GM18951 (cell line): ENCODE results near the gene CDC45.

Source experiments
- POLR2A ChIP-seq: IDR thresholded peaks from 4 replicates; pipeline ENCODE4 v1.6.1; 2011; ENCODE audit warnings: mild to moderate bottlenecking; ENCODE audit not compliant: insufficient read length, insufficient read depth; ENCODE audit errors: extremely low read depth
- in situ Hi-C: fragments of 300-500 bp; cut with MboI; formaldehyde crosslinking; loops from one replicate; pipeline ENCODE4 v1.12.0; 2022; ENCODE audit warnings: low sequenced_read_pairs, mixed read lengths, inconsistent platforms; ENCODE audit not compliant: unreplicated experiment

The CDC45 gene

GRCh38 chr22:19455033-19455432 is 24.7 kb upstream of the CDC45 start:
- TF ChIP-seq POLR2A = no peak
- in situ Hi-C loops = no loop called here

- no peak for TF ChIP-seq POLR2A
- in situ Hi-C loops = no loop called here
These were observed 23.9 kb upstream of the CDC45 start for GRCh38 chr22:19455585-19456370.

DNA sequence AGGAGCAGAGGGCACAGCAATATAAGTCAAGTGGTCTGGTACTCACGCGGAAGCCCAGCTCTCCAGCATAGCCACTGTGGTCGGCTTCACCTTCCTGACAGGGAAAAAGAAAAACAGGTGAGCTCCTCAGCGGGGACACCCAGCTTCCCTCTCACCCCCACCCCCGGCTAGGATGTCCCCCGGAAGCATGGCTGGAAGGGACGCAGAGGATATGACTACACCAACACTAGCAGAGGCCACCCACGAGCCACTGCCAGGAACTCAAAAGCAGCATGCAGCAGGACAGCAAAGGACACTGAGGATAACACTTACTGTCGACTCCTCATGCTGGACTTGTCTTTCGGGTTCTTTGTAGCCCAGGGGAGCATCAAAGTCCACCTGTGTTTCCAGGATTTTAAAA is 23.2 kb upstream of the CDC45 start:
- in situ Hi-C loops = no loop called here
- TF ChIP-seq POLR2A = no peak

- no peak for TF ChIP-seq POLR2A
- in situ Hi-C loops = no loop called here
These were observed 21.8 kb upstream of the CDC45 start for GRCh38 chr22:19457828-19458428.

DNA sequence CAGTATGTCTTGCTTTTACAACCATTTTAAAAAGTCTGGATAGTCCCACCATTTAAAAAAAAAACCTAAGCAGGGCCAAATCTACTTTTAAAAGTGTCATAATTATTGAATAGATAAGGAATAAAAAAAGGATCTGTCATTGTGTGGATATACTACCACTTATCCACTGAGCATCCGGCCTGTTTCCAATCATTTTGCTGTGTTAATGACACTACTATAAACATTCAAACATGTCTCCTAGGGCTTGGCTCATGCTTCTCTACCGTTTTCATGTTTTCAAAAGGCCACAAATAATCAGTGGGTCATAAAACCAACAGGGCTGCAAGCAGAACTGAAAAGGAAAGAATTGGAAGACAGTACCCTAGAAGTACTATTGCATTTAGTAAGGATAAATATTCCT is 19.7 kb upstream of the CDC45 start:
- no peak for TF ChIP-seq POLR2A
- in situ Hi-C loops = no loop called here

GRCh38 chr22:19461506-19461905 is 18.2 kb upstream of the CDC45 start:
- TF ChIP-seq POLR2A = no peak
- in situ Hi-C loops = no loop called here

DNA sequence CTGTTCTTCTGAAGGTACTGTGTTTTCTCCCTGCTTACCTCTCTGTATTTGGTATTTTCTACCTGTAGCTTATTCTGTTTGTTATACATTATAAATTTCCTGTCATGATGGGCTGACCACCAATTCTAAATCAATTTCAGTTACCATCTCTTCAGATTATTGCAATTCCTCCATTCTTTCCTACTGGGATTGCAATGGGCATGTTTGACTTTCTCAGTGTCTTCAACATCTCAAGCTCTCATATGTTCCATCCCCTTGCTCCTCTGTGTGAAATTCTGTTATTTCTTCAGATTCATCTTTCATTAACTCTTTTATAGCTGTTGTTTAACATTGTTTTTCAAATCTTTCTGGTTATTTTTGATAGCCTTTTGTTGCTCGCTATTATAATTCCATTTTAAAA is 16.7 kb upstream of the CDC45 start:
- in situ Hi-C loops = no loop called here

DNA sequence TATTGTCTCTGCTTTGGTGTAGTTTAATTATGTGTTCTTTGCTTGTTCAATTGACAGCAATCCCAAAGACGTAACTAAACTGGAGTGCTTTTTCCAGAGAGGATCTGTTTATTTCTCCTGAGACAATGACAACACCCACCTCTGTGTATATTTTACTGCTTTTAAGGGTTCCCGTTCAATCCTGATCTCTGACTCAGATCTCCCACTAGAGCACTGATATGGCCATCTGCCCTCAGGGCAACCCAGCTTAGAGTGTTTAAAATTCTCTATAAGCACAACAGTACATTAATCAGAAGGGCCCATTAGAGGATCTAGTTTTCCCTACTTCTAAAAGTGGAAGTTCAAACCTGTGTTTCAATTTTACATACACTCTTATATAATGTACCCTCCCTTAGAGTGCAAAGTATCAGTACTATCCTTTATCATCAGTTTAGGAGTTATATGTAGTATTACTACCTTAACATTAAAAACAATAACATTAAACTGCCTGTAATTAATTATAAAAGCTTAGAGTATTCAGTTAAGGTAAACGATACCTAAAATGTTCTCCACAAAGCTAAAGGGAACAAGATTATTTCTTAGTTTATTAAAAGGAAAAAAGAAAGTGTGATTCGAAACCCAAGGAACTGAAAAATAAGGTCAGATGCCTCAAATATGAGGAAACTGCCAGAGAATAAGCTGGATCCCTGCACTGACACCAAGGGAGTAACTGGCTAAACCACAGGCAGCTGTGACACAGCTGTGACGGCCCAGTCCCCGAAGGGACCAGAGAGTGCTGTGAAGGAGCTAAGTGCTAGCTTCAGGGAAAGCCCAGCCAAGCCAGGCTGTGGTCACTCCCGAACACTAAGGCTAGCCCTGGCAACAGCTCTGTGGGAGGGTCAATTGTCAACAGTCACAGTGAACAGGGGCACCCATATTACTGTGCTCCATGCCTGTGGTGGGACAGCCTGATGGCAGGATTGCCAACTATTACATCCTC is 15.9 kb upstream of the CDC45 start:
- TF ChIP-seq POLR2A = no peak
- in situ Hi-C loops = no loop called here

More for the DNA sequence above, 16.7 kb upstream of the CDC45 start:
- TF ChIP-seq POLR2A = no peak

GRCh38 chr22:19464546-19464945 is 15.2 kb upstream of the CDC45 start:
- in situ Hi-C loops = no loop called here
- TF ChIP-seq POLR2A = no peak

DNA sequence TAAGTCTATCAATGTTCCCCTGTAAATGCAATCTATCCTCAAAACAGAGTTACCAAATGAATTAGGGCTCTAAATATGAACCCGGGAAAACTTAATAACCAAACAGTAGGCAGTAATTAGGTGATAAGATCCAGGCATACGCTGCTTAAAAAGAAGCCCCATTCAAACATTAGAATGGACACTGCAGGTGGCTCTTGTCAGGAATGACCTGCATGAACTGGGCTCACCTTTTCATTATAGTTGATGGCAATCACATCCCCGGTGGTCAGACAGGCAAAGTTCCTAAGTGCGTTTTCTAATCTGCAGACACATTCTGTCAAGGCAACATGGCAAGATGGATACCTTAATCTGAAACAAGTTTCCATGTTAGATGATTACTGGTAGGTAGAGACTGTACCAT is 14.7 kb upstream of the CDC45 start:
- in situ Hi-C loops = no loop called here
- no peak for TF ChIP-seq POLR2A

GRCh38 chr22:19466126-19466716 is 13.5 kb upstream of the CDC45 start:
- TF ChIP-seq POLR2A = no peak
- in situ Hi-C loops = no loop called here

- in situ Hi-C loops = no loop called here
- TF ChIP-seq POLR2A = no peak
These were observed 12.6 kb upstream of the CDC45 start for GRCh38 chr22:19466848-19467752.
